HL-60 (cell line): ENCODE data around the gene BCL2A1.
"Not testable (repeated sequence)": the region's sequence is repeated elsewhere in the genome, so short reads cannot be mapped to it uniquely, and the experiment has no call there.

Source experiments
- CTCF ChIP-seq: IDR thresholded peaks from one replicate; pipeline ENCODE4 v1.5.1; 2011; ENCODE audit warnings: low read length, control low read depth, inconsistent platforms; ENCODE audit not compliant: insufficient read depth
- POLR2AphosphoS5 ChIP-seq: IDR thresholded peaks from 2 replicates; pipeline ENCODE4 v1.6.1; 2012; ENCODE audit warnings: low read depth
- REST ChIP-seq: IDR thresholded peaks from 2 replicates; pipeline ENCODE4 v1.6.1; 2012; ENCODE audit warnings: low read depth; ENCODE audit not compliant: insufficient replicate concordance

GRCh38 chr15:80020149-80020548, 49.2 kb upstream of the BCL2A1 start:
- not testable (repeated sequence) for TF ChIP-seq CTCF, REST, POLR2AphosphoS5
